Common myeloid progenitor, CD34-positive (primary cell): ENCODE measurements around the gene TMEM91.
"Not testable (repeated sequence)": the region's sequence is repeated elsewhere in the genome, so short reads cannot be mapped to it uniquely, and the experiment has no call there.

Experiments
- CTCF ChIA-PET: fragments of 350-600 bp; sonication (Branson Sonifier 250); formaldehyde crosslinking; loops from one replicate; lab custom pipeline; 2021; ENCODE audit warnings: antibody characterized with exemption; lab: Charles Lee
- POLR2A ChIA-PET: fragments of 350-600 bp; sonication (Branson Sonifier 250); formaldehyde crosslinking; loops from one replicate; lab custom pipeline; 2021; ENCODE audit warnings: antibody characterized with exemption; lab: Charles Lee
- DNase-seq, 3 donors: peaks; one replicate each; pipeline versions ENCODE4 v3.0.0 to v3.0.0-alpha.2; 2013
- H3K27ac ChIP-seq, 2 experiments: 1 replicate in 1 of 2; 2 replicates in 1 of 2; pipeline ENCODE4 v1.7.0; 2013; ENCODE audit warnings: inconsistent platforms in 2 of 2, low read length in 2 of 2, mild to moderate bottlenecking in 2 of 2, low read depth in 1 of 2, moderate library complexity in 1 of 2; ENCODE audit not compliant: severe bottlenecking in 2 of 2, insufficient read depth in 1 of 2, poor library complexity in 1 of 2
- H3K27me3 ChIP-seq, 5 experiments: replicated peaks in 2 of 5; 1 replicate in 3 of 5; 2 replicates in 2 of 5; pipeline versions ENCODE4 v1.6.1 to v1.7.0; 2013; ENCODE audit warnings: low read length in 4 of 5, mild to moderate bottlenecking in 2 of 5, moderate library complexity in 2 of 5, inconsistent platforms in 1 of 5; ENCODE audit not compliant: insufficient read depth in 5 of 5, control insufficient read depth in 4 of 5
- H3K36me3 ChIP-seq, 4 experiments: 1 replicate in 2 of 4; 2 replicates in 2 of 4; pipeline versions ENCODE4 v1.6.1 to v1.7.0; 2013; ENCODE audit warnings: low read length in 3 of 4, control low read depth in 1 of 4, mild to moderate bottlenecking in 1 of 4; ENCODE audit not compliant: control insufficient read depth in 4 of 4, insufficient read depth in 4 of 4
- H3K4me1 ChIP-seq, 4 experiments: 1 replicate in 3 of 4; 2 replicates in 1 of 4; pipeline versions ENCODE4 v1.6.1 to v1.7.1; 2013; ENCODE audit warnings: low read length in 3 of 4, mild to moderate bottlenecking in 3 of 4, control low read depth in 1 of 4, inconsistent platforms in 1 of 4, moderate library complexity in 1 of 4; ENCODE audit not compliant: control insufficient read depth in 4 of 4, insufficient read depth in 4 of 4; ENCODE audit errors: control extremely low read depth in 1 of 4
- H3K4me3 ChIP-seq, 7 experiments: 1 replicate in 4 of 7; 2 replicates in 3 of 7; pipeline versions ENCODE4 v1.5.1 to v1.7.0; 2013; ENCODE audit warnings: mild to moderate bottlenecking in 7 of 7, low read length in 6 of 7, moderate library complexity in 6 of 7, inconsistent platforms in 2 of 7, low read depth in 2 of 7, control low read depth in 1 of 7; ENCODE audit not compliant: insufficient read depth in 4 of 7, control insufficient read depth in 1 of 7; ENCODE audit errors: extremely low read depth in 1 of 7
- H3K9me3 ChIP-seq, 5 experiments: 1 replicate in 4 of 5; 2 replicates in 1 of 5; pipeline versions ENCODE4 v1.6.1 to v1.7.1; 2013; ENCODE audit warnings: low read length in 4 of 5, mild to moderate bottlenecking in 2 of 5, inconsistent platforms in 1 of 5, low read depth in 1 of 5, moderate library complexity in 1 of 5; ENCODE audit not compliant: control insufficient read depth in 4 of 5, insufficient read depth in 2 of 5; ENCODE audit errors: control extremely low read depth in 1 of 5
- WGBS: methylation state at CpG from one replicate; pipeline ENCODE4 v1.1.5; 2013; ENCODE audit not compliant: insufficient coverage; 5-methylcytosine and 5-hydroxymethylcytosine counted together

Gene TMEM91

GRCh38 chr19:41372501-41372900 is 3.8 kb upstream of the TMEM91 start:
- CTCF ChIA-PET, result interaction anchor here (1.6 to 2.1 kb wide), 2 partner anchors 9 to 45 kb away, joined by 4 to 6 read pairs; partner anchors contain the start of gene B9D2
- Histone ChIP-seq H3K9me3 (no peaks in the 10 kb centered on the region), H3K27ac (no peak overlapping the region), H3K4me3 (no peak overlapping the region), H3K4me1 (peaks cover 3 to 40% (median 24%) of the 10 kb centered on the region in 4 experiments), H3K27me3 (no peaks in the 10 kb centered on the region), H3K36me3 (peaks cover 0 to 3% (median 0%) of the 10 kb centered on the region in 4 experiments)
- no peak for DNase-seq
- WGBS, result no CpG with 5 or more reads among the region's 2 CpGs
- POLR2A ChIA-PET, result no interaction called here

GRCh38 chr19:41373993-41374392 is 2.3 kb upstream of the TMEM91 start:
- H3K9me3 ChIP-seq, result no peaks in the 10 kb centered on the region
- H3K4me1 ChIP-seq, result peaks cover 3 to 35% (median 18%) of the 10 kb centered on the region in 4 experiments
- H3K27me3 ChIP-seq, result no peaks in the 10 kb centered on the region
- POLR2A ChIA-PET, result no interaction called here
- no peak for DNase-seq
- 93% methylated on average over 9 of the region's 12 CpGs for WGBS
- CTCF ChIA-PET, result no interaction called here
- H3K27ac ChIP-seq, result no peak overlapping the region
- H3K4me3 ChIP-seq, result no peak overlapping the region
- peaks cover 0 to 6% (median 0%) of the 10 kb centered on the region in 4 experiments for H3K36me3 ChIP-seq

GRCh38 chr19:41376998-41377365 is 649 bp downstream of the TMEM91 start:
- peaks cover 3 to 31% (median 19%) of the 10 kb centered on the region in 4 experiments for H3K4me1 ChIP-seq
- ChIA-PET CTCF (interaction anchor here (1.1 to 4.5 kb wide), 4 partner anchors 10 to 54 kb away, joined by 3 to 38 read pairs (median 8); partner anchors contain the start of gene B9D2), POLR2A (no interaction called here)
- peak overlapping the region in 5 of 7 experiments; percentile 56 to 85 (median 72) for H3K4me3 ChIP-seq
- H3K9me3 ChIP-seq, result no peaks in the 10 kb centered on the region
- 72% methylated on average over 8 of the region's 8 CpGs for WGBS
- no peak for DNase-seq
- H3K27ac ChIP-seq, result peak overlapping the region in 1 of 2 experiments; percentile 25
- peaks cover 0 to 11% (median 1%) of the 10 kb centered on the region in 4 experiments for H3K36me3 ChIP-seq
- H3K27me3 ChIP-seq, result no peaks in the 10 kb centered on the region

- POLR2A ChIA-PET, result interaction anchor here (0.6 to 1.1 kb wide), 2 partner anchors 19 to 51 kb away, joined by 3 to 4 read pairs; partner anchors contain the start of gene EXOSC5
Measured at GRCh38 chr19:41377977-41378709, 1.8 kb downstream of the TMEM91 start.

GRCh38 chr19:41381536-41381935 is 5.2 kb downstream of the TMEM91 start:
- H3K27me3 ChIP-seq, DNase-seq, H3K4me3 ChIP-seq, H3K9me3 ChIP-seq, H3K27ac ChIP-seq, POLR2A ChIA-PET: not testable (repeated sequence)
- WGBS, result 97% methylated on average over 7 of the region's 8 CpGs
- peaks cover 0 to 19% (median 13%) of the 10 kb centered on the region in 4 experiments for H3K4me1 ChIP-seq
- CTCF ChIA-PET, result interaction anchor here (0.7 to 1.7 kb wide), 5 partner anchors 9 to 78 kb away, joined by 3 to 6 read pairs (median 3); partner anchors contain the start of gene B9D2
- H3K36me3 ChIP-seq, result peaks cover 6 to 30% (median 21%) of the 10 kb centered on the region in 4 experiments

More at GRCh38 chr19:41377977-41378709, 1.8 kb downstream of the TMEM91 start:
- H3K4me1 ChIP-seq, result peaks cover 3 to 31% (median 19%) of the 10 kb centered on the region in 4 experiments
- no peaks in the 10 kb centered on the region for H3K9me3 ChIP-seq
- no peaks in the 10 kb centered on the region for H3K27me3 ChIP-seq
- H3K27ac ChIP-seq, result no peak overlapping the region
- H3K4me3 ChIP-seq, result peak overlapping the region in 1 of 7 experiments; percentile 36
- 34% methylated on average over 5 of the region's 9 CpGs for WGBS
- DNase-seq, result peak; percentile 75 to 95 (median 95)
- H3K36me3 ChIP-seq, result peaks cover 0 to 13% (median 6%) of the 10 kb centered on the region in 4 experiments
- CTCF ChIA-PET, result interaction anchor here (0.6 to 4.5 kb wide), 14 partner anchors 9 to 970 kb away, joined by 3 to 38 read pairs (median 4); partner anchors contain the start of gene B9D2

- no peak for DNase-seq
- 100% methylated on average over 2 of the region's 5 CpGs for WGBS
- Histone ChIP-seq H3K27me3 (no peaks in the 10 kb centered on the region), H3K4me1 (peaks cover 0 to 2% (median 0%) of the 10 kb centered on the region in 4 experiments), H3K4me3 (no peak overlapping the region), H3K36me3 (peaks cover 10 to 54% (median 37%) of the 10 kb centered on the region in 4 experiments), H3K27ac (no peak overlapping the region), H3K9me3 (no peaks in the 10 kb centered on the region)
- ChIA-PET CTCF (interaction anchor here (0.8 to 1.7 kb wide), 4 partner anchors 9 to 43 kb away, joined by 3 to 5 read pairs (median 3); no protein-coding TSS in a partner anchor), POLR2A (no interaction called here)
Measured at GRCh38 chr19:41384351-41384750, 8.0 kb downstream of the TMEM91 start.
